Measurements from ENCODE around the gene NDRG3.

GRCh38 chr20:36688630-36689029 lies 57.3 kb downstream of the NDRG3 start:
- TF ChIP-seq CTCF (IDR thresholded peaks at IDR 0.05; ENCODE audit: insufficient read depth, low read depth, low read length): no peak
- TF ChIP-seq EZH2 (IDR thresholded peaks at IDR 0.05; ENCODE audit: insufficient read depth, low read length): no peak

Data from astrocyte (in vitro differentiated cells and primary cell).